A549 (cell line): Measurements from ENCODE around the gene SLC39A13. TPM values are rescaled to one million over a fixed set of nuclear protein-coding genes. Genes with fewer than 3 reads are reported as not detected.

Source experiments
- ATAC-seq, 2 experiments: fragments of 200-7000 bp in 1 of 2; fragments of >200 bp in 1 of 2; cut with Nextera tagmentation in 1 of 2; cut with Tn5 transposase in 1 of 2; 3 replicates each; pipeline versions ENCODE4 v1.8.0 to v1.9.1; 2018 to 2020; ENCODE audit warnings: mild to moderate bottlenecking in 1 of 2, moderate library complexity in 1 of 2
- CTCF ChIA-PET: fragments of 300-600 bp; sonication (Branson Sonifier 250); formaldehyde crosslinking; extraction: SDS; loops from one replicate; lab custom pipeline; 2021; ENCODE audit warnings: antibody characterized with exemption, inconsistent platforms; lab: Yijun Ruan, JAX
- POLR2A ChIA-PET: fragments of 350-600 bp; formaldehyde crosslinking; extraction: SDS; loops from one replicate; lab custom pipeline; 2021; ENCODE audit warnings: antibody characterized with exemption, inconsistent platforms; lab: Yijun Ruan, JAX
- DNase-seq, 2 experiments: peaks; one replicate each; pipeline versions ENCODE4 v3.0.0 to v3.0.0-alpha.2; 2011 to 2016; ENCODE audit warnings: low read depth in 1 of 2, low spot score in 1 of 2
- FAIRE-seq: peaks from 2 replicates; lab custom pipeline; 2011; peaks lifted over from hg19 to GRCh38; lab: Jason Lieb, UNC
- H3K27ac ChIP-seq, 2 experiments: fragments of >200 bp; sonication (Bioruptor Twin); formaldehyde crosslinking; 3 replicates each; pipeline ENCODE4 v1.5.1; 2016 to 2017
- H3K4me1 ChIP-seq: fragments of >200 bp; sonication (Bioruptor Twin); formaldehyde crosslinking; 3 replicates; pipeline ENCODE4 v1.6.1; 2016
- H3K4me2 ChIP-seq: fragments of >200 bp; sonication (Bioruptor Twin); formaldehyde crosslinking; 3 replicates; pipeline ENCODE4 v1.6.1; 2016
- H3K4me3 ChIP-seq: fragments of >200 bp; sonication (Bioruptor Twin); formaldehyde crosslinking; 3 replicates; pipeline ENCODE4 v1.5.1; 2016
- H3K9me3 ChIP-seq: fragments of >200 bp; sonication (Bioruptor Twin); formaldehyde crosslinking; 3 replicates; pipeline ENCODE4 v1.6.1; 2016
- CBX2 ChIP-seq: fragments of 200-600 bp; sonication (generic); IDR thresholded peaks from 2 replicates; pipeline ENCODE4 v1.6.1; 2016; ENCODE audit warnings: low read depth, mild to moderate bottlenecking, borderline replicate concordance
- CBX8 ChIP-seq: fragments of 200-600 bp; sonication (generic); IDR thresholded peaks from 2 replicates; pipeline ENCODE4 v1.6.1; 2016
- ESRRA ChIP-seq: fragments of 150-350 bp; IDR thresholded peaks from 2 replicates; pipeline ENCODE4 v1.6.1; 2014; ENCODE audit warnings: mild to moderate bottlenecking, low read length, borderline replicate concordance
- FOSL2 ChIP-seq, 2 experiments: fragments of 450-650 bp in 1 of 2; fragments of >200 bp in 1 of 2; sonication (Bioruptor Twin) in 1 of 2; formaldehyde crosslinking; IDR thresholded peaks; 2 replicates each; pipeline versions ENCODE4 v1.5.0 to v1.6.1; 2016 to 2020; ENCODE audit warnings: mild to moderate bottlenecking in 1 of 2, moderate library complexity in 1 of 2
- FOXS1 ChIP-seq: fragments of 250-450 bp; sonication (Bioruptor Pico); IDR thresholded peaks from 2 replicates; pipeline ENCODE4 v1.5.0; 2020; ENCODE audit warnings: mild to moderate bottlenecking, moderate library complexity
- HEYL ChIP-seq: fragments of 250-450 bp; sonication (Bioruptor Pico); IDR thresholded peaks from 2 replicates; pipeline ENCODE4 v1.8.0; 2021; ENCODE audit warnings: mild to moderate bottlenecking, moderate library complexity
- HOXA7 ChIP-seq: fragments of 250-450 bp; sonication (Bioruptor Pico); IDR thresholded peaks from 2 replicates; pipeline ENCODE4 v1.5.0; 2020; ENCODE audit warnings: mild to moderate bottlenecking, moderate library complexity
- JUNB ChIP-seq: fragments of >200 bp; sonication (Bioruptor Twin); formaldehyde crosslinking; IDR thresholded peaks from 2 replicates; pipeline ENCODE4 v1.6.1; 2016
- KDM1A ChIP-seq: fragments of 200-600 bp; sonication (generic); IDR thresholded peaks from 2 replicates; pipeline ENCODE4 v1.6.1; 2016; ENCODE audit warnings: low read depth, mild to moderate bottlenecking
- KDM5A ChIP-seq: fragments of 200-600 bp; sonication (generic); IDR thresholded peaks from 2 replicates; pipeline ENCODE4 v1.6.1; 2016; ENCODE audit warnings: antibody characterized with exemption, mild to moderate bottlenecking
- MAFK ChIP-seq: fragments of 450-650 bp; IDR thresholded peaks from 2 replicates; pipeline ENCODE4 v1.6.1; 2014; ENCODE audit not compliant: partially characterized antibody
- MAZ ChIP-seq: fragments of 150-350 bp; IDR thresholded peaks from 2 replicates; pipeline ENCODE4 v1.6.1; 2014; ENCODE audit warnings: antibody characterized with exemption, low read depth, low read length, borderline replicate concordance
- MYC ChIP-seq: IDR thresholded peaks from 2 replicates; pipeline ENCODE4 v1.6.1; 2012; ENCODE audit warnings: mild to moderate bottlenecking, inconsistent platforms, low read length, improper control_type of control experiment, borderline replicate concordance
- NPAS2 ChIP-seq: fragments of 250-450 bp; sonication (Bioruptor Pico); IDR thresholded peaks from 2 replicates; pipeline ENCODE4 v1.8.0; 2022; ENCODE audit warnings: mild to moderate bottlenecking, moderate library complexity, borderline replicate concordance
- NR3C1 ChIP-seq: fragments of >200 bp; sonication (Bioruptor Twin); formaldehyde crosslinking; IDR thresholded peaks from 3 replicates; pipeline ENCODE4 v1.6.1; 2017
- RFX5 ChIP-seq: fragments of 450-650 bp; IDR thresholded peaks from 2 replicates; pipeline ENCODE4 v1.7.1; 2014; ENCODE audit warnings: antibody characterized with exemption, mild to moderate bottlenecking, moderate library complexity
- SMC3 ChIP-seq: fragments of >200 bp; sonication (Bioruptor Twin); formaldehyde crosslinking; IDR thresholded peaks from 3 replicates; pipeline ENCODE4 v1.6.1; 2018; ENCODE audit warnings: inconsistent platforms
- TP53 ChIP-seq: fragments of 250-450 bp; sonication (Bioruptor Pico); IDR thresholded peaks from 2 replicates; pipeline ENCODE4 v1.5.0; 2021; ENCODE audit warnings: mild to moderate bottlenecking, moderate library complexity
- WGBS: methylation state at CpG from one replicate; pipeline ENCODE4 v1.1.6; 2017; ENCODE audit errors: missing lambda C conversion rate; 5-methylcytosine and 5-hydroxymethylcytosine counted together
- polyA plus RNA-seq, 4 experiments: library from polyadenylated mRNA; depleted of rRNA in 3 of 4; stranded (reverse); fragments of >200 nt; fragmentation: RNase III in 1 of 4; extraction: RNeasy Plus Mini Kit Qiagen cat#74134 plus additional on column Dnase treatment in 1 of 4; gene quantifications; 2 replicates in 3 of 4; 3 replicates in 1 of 4; pipeline ENCODE4 v1.2.3, GENCODE V29; 2011 to 2017
- TF ChIP-seq, protein P1 (sequence below): IDR thresholded peaks from 2 replicates; pipeline ENCODE4 v1.6.1; 2012; ENCODE audit warnings: low read depth, borderline replicate concordance
- TF ChIP-seq, protein P2 (sequence below): fragments of 200-600 bp; sonication (generic); IDR thresholded peaks from 2 replicates; pipeline ENCODE4 v1.6.1; 2016; ENCODE audit warnings: antibody characterized with exemption, mild to moderate bottlenecking, moderate library complexity
- TF ChIP-seq, protein P3 (sequence below): fragments of >200 bp; sonication (Bioruptor Twin); formaldehyde crosslinking; IDR thresholded peaks from 3 replicates; pipeline ENCODE4 v1.6.1; 2016
- TF ChIP-seq, protein P4 (sequence below): fragments of >200 bp; sonication (Bioruptor Twin); formaldehyde crosslinking; IDR thresholded peaks from 2 replicates; pipeline ENCODE4 v1.6.1; 2016
- TF ChIP-seq, protein P5 (sequence below): fragments of 250-450 bp; sonication (Bioruptor Pico); IDR thresholded peaks from 2 replicates; pipeline ENCODE4 v1.5.0; 2020; ENCODE audit warnings: low read depth, mild to moderate bottlenecking, moderate library complexity

Gene SLC39A13
- polyA plus RNA-seq, 2 of the 4 experiments (the other 2 are of a cell fraction), result 10.8 to 35.2 TPM

DNA sequence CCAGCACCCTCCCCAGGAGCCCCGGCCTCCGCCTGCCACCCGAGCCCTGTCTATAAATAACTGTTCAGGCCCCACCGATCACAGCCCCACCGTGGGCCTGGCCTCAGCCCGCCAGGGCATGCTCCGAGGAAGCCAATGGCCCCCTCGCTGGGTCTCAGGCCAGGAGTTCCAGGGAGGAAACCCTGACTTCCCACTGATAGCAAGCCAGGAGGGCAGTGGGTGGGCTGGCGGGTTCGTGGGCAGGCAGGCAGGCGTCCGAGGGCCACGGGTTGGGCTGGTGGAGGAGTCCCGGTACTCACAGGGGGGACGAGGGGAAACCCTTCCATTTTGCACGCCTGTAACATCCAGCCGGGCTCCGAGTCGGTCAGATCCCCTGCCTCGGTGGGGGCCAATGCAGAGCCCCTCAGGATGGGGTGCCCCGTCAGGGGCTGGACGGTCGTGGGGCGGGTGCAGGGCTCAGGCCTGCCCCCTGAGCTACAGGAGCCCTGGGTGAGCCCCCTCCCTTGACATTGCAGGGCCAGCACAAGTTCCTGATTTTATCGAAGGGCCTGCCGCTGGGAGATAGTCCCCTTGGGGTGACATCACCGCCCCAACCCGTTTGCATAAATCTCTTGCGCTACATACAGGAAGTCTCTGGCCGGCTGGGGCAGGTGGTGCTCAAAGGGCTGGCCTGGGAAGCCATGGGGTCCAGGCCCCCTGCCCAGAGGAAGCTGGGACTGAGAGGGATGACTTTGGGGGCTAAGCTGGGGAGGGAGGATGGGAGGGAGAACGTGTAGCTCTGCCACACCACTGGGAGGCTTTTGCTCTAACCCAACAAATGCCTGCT lies 30.2 kb upstream of the SLC39A13 start, which contains the start of gene SPI1:
Gene SPI1, minus strand, starts transcription at position 538 of the 826 bp plus-strand sequence. Its CDS starts 194 bp downstream, at position 344.
- no peak within 1 kb of the TSS for H3K4me3 ChIP-seq
- H3K9me3 ChIP-seq, result no peaks in the 10 kb centered on the region
- no peak within 1 kb of the TSS for H3K27ac ChIP-seq
- ChIA-PET POLR2A (no interaction called here), CTCF (interaction anchor here (1.1 to 2.4 kb wide), 3 partner anchors 9 to 34 kb away, joined by 3 to 8 read pairs (median 6); no protein-coding TSS in a partner anchor)
- ATAC-seq (no peak), FAIRE-seq (no peak), DNase-seq (no peak)
- WGBS, result 83% methylated on average over 17 of the region's 31 CpGs
- H3K4me1 ChIP-seq, result peaks cover 21% of the 10 kb centered on the region
- H3K4me2 ChIP-seq, result no peak within 1 kb of the TSS
- TF ChIP-seq TP53 (CRISPR knock-in tag), result no peak
- no peak for TF ChIP-seq FOXS1 (CRISPR knock-in tag)
- TF ChIP-seq ESRRA, result no peak
- no peak for TF ChIP-seq JUNB
- TF ChIP-seq, protein P1, sequence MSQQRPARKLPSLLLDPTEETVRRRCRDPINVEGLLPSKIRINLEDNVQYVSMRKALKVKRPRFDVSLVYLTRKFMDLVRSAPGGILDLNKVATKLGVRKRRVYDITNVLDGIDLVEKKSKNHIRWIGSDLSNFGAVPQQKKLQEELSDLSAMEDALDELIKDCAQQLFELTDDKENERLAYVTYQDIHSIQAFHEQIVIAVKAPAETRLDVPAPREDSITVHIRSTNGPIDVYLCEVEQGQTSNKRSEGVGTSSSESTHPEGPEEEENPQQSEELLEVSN, result no peak
- TF ChIP-seq MAZ, result no peak
- no peak for TF ChIP-seq CBX8
- TF ChIP-seq RFX5, result no peak
- TF ChIP-seq, protein P2, sequence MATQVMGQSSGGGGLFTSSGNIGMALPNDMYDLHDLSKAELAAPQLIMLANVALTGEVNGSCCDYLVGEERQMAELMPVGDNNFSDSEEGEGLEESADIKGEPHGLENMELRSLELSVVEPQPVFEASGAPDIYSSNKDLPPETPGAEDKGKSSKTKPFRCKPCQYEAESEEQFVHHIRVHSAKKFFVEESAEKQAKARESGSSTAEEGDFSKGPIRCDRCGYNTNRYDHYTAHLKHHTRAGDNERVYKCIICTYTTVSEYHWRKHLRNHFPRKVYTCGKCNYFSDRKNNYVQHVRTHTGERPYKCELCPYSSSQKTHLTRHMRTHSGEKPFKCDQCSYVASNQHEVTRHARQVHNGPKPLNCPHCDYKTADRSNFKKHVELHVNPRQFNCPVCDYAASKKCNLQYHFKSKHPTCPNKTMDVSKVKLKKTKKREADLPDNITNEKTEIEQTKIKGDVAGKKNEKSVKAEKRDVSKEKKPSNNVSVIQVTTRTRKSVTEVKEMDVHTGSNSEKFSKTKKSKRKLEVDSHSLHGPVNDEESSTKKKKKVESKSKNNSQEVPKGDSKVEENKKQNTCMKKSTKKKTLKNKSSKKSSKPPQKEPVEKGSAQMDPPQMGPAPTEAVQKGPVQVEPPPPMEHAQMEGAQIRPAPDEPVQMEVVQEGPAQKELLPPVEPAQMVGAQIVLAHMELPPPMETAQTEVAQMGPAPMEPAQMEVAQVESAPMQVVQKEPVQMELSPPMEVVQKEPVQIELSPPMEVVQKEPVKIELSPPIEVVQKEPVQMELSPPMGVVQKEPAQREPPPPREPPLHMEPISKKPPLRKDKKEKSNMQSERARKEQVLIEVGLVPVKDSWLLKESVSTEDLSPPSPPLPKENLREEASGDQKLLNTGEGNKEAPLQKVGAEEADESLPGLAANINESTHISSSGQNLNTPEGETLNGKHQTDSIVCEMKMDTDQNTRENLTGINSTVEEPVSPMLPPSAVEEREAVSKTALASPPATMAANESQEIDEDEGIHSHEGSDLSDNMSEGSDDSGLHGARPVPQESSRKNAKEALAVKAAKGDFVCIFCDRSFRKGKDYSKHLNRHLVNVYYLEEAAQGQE, result no peak

DNA sequence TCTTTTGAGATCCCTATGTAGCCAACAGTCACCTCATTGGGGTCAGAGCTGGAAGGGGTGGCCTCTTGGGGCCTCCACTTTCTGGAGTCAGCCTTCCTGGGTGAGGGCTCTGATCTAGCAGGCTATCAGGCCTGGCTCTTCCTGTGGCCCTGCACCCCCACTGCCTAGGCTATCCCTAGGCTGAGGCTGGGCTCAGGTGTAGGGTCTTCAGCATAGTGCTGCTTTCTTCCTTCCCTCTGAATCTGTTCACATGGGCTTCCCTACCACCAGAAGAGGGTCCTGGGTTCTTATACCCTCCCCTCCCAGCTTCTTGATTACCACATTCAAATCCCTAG lies 29.6 kb upstream of the SLC39A13 start:
- POLR2A ChIA-PET, result no interaction called here
- DNase-seq (no peak), FAIRE-seq (no peak), ATAC-seq (no peak)
- Histone ChIP-seq H3K4me2 (no peak overlapping the region), H3K27ac (no peak overlapping the region), H3K4me1 (peaks cover 21% of the 10 kb centered on the region), H3K4me3 (no peak overlapping the region), H3K9me3 (no peaks in the 10 kb centered on the region)
- TF ChIP-seq, protein P3, sequence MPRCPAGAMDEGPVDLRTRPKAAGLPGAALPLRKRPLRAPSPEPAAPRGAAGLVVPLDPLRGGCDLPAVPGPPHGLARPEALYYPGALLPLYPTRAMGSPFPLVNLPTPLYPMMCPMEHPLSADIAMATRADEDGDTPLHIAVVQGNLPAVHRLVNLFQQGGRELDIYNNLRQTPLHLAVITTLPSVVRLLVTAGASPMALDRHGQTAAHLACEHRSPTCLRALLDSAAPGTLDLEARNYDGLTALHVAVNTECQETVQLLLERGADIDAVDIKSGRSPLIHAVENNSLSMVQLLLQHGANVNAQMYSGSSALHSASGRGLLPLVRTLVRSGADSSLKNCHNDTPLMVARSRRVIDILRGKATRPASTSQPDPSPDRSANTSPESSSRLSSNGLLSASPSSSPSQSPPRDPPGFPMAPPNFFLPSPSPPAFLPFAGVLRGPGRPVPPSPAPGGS, result no peak
- TF ChIP-seq, protein P4, sequence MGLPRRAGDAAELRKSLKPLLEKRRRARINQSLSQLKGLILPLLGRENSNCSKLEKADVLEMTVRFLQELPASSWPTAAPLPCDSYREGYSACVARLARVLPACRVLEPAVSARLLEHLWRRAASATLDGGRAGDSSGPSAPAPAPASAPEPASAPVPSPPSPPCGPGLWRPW, result no peak
- TF ChIP-seq, protein P5, sequence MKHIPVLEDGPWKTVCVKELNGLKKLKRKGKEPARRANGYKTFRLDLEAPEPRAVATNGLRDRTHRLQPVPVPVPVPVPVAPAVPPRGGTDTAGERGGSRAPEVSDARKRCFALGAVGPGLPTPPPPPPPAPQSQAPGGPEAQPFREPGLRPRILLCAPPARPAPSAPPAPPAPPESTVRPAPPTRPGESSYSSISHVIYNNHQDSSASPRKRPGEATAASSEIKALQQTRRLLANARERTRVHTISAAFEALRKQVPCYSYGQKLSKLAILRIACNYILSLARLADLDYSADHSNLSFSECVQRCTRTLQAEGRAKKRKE, result no peak
- TF ChIP-seq NR3C1 (no peak), NPAS2 (CRISPR knock-in tag) (no peak), MYC (no peak), HOXA7 (CRISPR knock-in tag) (no peak), HEYL (CRISPR knock-in tag) (no peak), MAFK (no peak), KDM5A (no peak), CBX8 (no peak), KDM1A (no peak), CBX2 (no peak), SMC3 (no peak), FOSL2 (IDR thresholded peaks at IDR 0.05) (no peak), FOSL2 (CRISPR knock-in tag; IDR thresholded peaks at IDR 0.05) (no peak)
- CTCF ChIA-PET, result interaction anchor here (1.1 to 2.4 kb wide), 3 partner anchors 8 to 33 kb away, joined by 3 to 8 read pairs (median 6); no protein-coding TSS in a partner anchor
